ENCODE data around the gene TIMMDC1.

- TF ChIP-seq CTCF (conservative IDR thresholded peaks at IDR 0.05; ENCODE audit: low read depth, low read length) (no peak), EZH2 (IDR thresholded peaks at IDR 0.05; ENCODE audit: borderline replicate concordance, low read depth, low read length, poor library complexity, severe bottlenecking) (no peak)
Observed at GRCh38 chr3:119527714-119528113, 29.4 kb downstream of the TIMMDC1 start.

Data from A673 (cell line).